Omental fat pad (tissue), 4 donors: ENCODE results near the gene NTSR2. TPM values are rescaled to one million over a fixed set of nuclear protein-coding genes. Genes with fewer than 3 reads are reported as not detected.
A peak's percentile ranks its signal among the peaks of the same experiment; 100 is the strongest.

ENCODE experiments used
- ATAC-seq: fragments of 150-250 bp; one replicate; pipeline ENCODE4 v1.9.1; 2016; ENCODE audit warnings: mild to moderate bottlenecking, moderate library complexity; ENCODE audit not compliant: low FRiP score
- DNase-seq: peaks from one replicate; pipeline ENCODE4 v3.0.0-alpha.2; 2019; ENCODE audit warnings: low spot score
- total RNA-seq, 4 donors: library from RNA; depleted of rRNA; stranded (reverse); fragments of >200 nt; gene quantifications; one replicate each; pipeline ENCODE4 v1.1.0, GENCODE V29; 2016
- TF ChIP-seq, protein P1 (sequence below), 3 donors: fragments of 450-650 bp; IDR thresholded peaks; one replicate each; pipeline ENCODE4 v1.5.1; 2016 to 2017; ENCODE audit warnings: antibody characterized with exemption in 3 of 3, mild to moderate bottlenecking in 3 of 3, moderate library complexity in 2 of 3

Gene NTSR2, protein sequence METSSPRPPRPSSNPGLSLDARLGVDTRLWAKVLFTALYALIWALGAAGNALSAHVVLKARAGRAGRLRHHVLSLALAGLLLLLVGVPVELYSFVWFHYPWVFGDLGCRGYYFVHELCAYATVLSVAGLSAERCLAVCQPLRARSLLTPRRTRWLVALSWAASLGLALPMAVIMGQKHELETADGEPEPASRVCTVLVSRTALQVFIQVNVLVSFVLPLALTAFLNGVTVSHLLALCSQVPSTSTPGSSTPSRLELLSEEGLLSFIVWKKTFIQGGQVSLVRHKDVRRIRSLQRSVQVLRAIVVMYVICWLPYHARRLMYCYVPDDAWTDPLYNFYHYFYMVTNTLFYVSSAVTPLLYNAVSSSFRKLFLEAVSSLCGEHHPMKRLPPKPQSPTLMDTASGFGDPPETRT
- 1 to 10 TPM in 1 of 4 donors, under 1 TPM in 1, not detected in 2; 0.28 to 1.6 TPM for total RNA-seq

DNA sequence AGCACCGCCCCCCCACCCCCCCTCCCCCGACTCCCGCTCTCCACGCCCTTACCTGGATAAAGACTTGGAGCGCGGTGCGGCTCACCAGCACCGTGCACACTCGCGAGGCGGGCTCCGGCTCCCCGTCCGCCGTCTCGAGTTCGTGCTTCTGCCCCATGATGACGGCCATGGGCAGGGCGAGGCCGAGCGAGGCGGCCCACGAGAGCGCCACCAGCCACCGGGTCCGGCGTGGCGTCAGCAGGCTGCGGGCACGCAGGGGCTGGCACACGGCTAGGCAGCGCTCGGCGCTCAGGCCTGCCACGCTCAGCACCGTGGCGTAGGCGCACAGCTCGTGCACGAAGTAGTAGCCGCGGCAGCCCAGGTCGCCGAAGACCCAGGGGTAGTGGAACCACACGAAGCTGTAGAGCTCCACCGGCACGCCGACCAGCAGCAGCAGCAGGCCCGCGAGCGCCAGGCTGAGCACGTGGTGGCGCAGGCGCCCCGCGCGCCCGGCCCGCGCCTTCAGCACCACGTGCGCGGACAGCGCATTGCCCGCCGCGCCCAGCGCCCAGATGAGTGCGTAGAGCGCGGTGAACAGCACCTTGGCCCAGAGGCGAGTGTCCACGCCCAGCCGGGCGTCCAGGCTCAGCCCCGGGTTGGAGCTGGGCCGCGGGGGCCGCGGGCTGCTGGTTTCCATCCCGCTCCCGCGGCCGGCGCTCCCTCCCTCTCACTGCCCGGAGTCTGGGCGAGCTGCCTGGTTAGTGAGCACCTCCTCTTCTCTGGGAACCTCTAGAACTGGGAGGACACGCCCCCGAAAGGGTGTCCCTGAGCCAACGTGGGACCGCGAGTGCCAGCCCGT is at the start of gene NTSR2:
NTSR2 (minus strand) TSS at position 742 of the 838 bp plus-strand sequence; CDS start at position 676, 66 bp downstream.
- TF ChIP-seq, protein P1, sequence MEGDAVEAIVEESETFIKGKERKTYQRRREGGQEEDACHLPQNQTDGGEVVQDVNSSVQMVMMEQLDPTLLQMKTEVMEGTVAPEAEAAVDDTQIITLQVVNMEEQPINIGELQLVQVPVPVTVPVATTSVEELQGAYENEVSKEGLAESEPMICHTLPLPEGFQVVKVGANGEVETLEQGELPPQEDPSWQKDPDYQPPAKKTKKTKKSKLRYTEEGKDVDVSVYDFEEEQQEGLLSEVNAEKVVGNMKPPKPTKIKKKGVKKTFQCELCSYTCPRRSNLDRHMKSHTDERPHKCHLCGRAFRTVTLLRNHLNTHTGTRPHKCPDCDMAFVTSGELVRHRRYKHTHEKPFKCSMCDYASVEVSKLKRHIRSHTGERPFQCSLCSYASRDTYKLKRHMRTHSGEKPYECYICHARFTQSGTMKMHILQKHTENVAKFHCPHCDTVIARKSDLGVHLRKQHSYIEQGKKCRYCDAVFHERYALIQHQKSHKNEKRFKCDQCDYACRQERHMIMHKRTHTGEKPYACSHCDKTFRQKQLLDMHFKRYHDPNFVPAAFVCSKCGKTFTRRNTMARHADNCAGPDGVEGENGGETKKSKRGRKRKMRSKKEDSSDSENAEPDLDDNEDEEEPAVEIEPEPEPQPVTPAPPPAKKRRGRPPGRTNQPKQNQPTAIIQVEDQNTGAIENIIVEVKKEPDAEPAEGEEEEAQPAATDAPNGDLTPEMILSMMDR (IDR thresholded peaks at IDR 0.05): no peak
- peak; percentile 86 for ATAC-seq
- no peak for DNase-seq

DNA sequence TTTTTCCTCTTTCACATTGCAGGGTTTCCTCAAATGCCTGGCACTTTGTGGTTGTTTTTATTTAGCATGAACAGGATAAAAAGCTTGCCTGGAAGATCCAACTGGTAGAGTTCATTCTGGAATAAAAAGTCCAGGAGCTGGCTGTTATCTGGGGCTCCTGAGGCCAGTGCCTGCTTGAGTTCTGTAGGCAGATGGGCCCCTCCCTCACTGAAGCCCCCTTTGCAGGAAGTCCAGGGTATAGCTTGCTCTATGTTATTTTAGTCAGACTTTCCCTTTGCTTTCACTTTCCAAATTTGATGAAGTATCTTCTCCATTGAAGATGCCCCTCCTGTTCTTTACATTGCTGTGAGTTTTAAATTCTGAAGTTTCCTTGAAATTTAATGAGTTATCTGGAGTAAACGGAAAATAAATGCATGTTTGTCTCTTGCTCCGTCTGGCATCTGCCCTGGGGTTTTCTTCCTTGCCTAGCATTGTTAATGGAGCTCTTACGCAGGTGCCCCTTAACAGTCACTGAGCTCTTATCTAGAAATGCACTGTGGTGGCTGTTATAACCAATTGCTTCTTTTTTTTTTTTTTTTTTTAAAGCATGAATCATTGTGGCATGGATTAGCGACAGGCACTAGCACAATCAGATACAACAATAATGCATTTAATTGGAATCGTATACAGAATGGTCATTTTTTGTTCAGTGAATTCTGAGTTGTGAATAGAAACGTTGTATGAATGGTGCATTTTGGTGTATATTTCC is 49.4 kb upstream of the NTSR2 start:
- no peak for ATAC-seq
- DNase-seq: no peak
- TF ChIP-seq, protein P1 (IDR thresholded peaks at IDR 0.05): no peak

DNA sequence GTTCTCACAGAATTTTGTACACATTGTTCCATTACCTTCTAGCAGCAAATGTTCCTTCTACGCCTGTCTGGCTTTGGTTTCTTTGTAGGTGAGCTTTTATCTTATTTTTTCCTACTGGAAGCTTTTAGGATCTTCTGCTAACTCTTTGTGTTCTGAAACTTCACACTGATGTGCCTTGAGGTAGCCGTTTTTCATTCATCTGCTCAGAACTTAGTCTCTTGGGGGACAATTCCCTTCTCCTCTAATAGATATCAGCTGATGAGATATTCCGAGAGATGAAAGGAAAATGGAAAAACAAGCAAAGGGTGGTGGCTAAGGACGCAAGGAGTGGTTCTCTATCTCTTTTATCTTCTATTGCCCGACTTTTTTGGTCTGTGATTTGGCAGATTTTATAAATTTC is 48.6 kb upstream of the NTSR2 start:
- ATAC-seq: no peak
- no peak for DNase-seq
- TF ChIP-seq, protein P1 (IDR thresholded peaks at IDR 0.05): no peak

DNA sequence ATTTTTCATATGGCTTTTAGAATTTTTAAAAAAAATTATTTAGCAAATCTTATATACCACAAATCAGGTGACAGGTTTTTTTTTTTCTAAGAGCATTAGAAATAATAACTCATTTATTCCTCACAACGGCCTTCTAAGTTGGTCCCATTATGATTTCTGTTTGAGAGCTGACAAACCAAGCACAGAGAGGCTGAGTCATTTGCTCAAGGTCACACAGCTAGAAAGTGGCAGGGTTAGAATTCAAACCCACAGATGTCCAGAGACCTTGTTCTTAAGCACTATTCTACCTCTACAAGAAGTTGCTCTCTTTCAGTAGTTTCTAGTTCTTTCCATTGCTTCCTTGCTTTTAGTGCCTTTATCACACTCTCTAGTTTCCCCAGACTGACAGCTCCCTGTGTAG is 47.6 kb upstream of the NTSR2 start:
- DNase-seq (no peak), ATAC-seq (no peak)
- TF ChIP-seq, protein P1 (IDR thresholded peaks at IDR 0.05): no peak

DNA sequence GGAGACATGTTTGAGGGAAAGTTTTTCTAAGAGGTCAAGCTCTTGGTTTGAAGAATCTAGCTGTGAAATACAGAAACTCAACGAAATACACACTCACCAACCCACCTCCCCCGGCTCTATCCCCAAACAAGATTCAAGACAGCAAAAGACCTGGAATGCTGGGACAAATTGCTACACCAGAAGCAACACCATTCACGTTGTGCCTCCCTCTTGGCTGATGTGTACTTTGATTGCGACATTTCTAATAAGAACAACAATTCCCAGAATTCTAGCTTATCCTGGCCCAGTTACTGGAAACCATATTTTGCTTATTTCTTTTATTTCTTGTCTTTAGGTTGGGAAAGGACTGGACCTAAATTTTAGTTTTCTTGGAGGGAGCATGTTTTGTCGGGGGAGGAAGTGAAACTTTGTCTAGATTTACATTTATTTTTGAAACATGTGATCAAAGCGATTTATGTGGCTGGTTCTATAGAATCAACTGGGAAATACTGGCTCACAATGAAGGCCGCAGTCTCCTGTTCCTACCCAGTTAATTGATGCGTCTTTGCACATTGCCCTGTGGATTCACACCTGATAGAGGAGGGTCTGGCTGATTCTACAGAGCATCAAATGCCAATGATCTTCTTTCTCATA is 46.8 kb upstream of the NTSR2 start:
- no peak for DNase-seq
- peak; percentile 78 for ATAC-seq
- TF ChIP-seq, protein P1 (IDR thresholded peaks at IDR 0.05): no peak

DNA sequence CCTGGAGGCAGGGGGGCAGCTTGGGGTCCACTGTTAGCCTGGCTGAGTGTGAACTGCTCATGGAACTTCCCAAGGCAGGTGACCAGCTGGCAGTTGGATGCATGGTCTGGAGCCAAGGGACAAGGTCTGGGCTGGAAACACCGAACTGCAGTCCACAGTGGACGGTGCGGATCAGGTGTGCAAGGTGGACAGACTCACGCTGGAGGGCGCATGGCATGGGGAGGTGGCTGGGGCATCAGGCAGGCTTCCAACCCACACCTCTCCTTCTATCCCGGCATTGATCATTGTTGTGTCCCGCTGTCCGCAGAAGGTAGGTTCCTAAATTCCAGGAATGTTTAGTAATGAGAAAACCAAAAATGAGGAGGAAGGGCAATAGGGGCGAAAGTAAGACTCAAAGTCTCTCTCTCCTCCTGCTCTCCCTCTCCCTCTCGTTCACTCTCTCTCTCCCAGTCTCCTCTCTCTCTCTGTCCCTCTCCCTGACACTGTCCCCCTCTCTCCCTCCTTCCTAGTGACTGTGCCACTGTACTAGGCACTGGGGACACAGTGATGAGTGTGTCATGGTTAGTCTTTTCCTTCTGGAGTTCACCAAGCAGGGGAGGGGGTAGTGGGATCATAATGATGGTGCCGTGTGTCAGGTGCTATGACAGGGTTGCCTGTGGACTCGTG is 46.1 kb upstream of the NTSR2 start:
- TF ChIP-seq, protein P1 (IDR thresholded peaks at IDR 0.05): no peak
- ATAC-seq: no peak

More for the DNA sequence above, 46.1 kb upstream of the NTSR2 start:
- no peak for DNase-seq
